Ovary (tissue), 9 donors: ENCODE measurements around the gene NRXN3. TPM values are rescaled to one million over a fixed set of nuclear protein-coding genes. Genes with fewer than 3 reads are reported as not detected.

Experiments
- DNase-seq, 5 donors: peaks; one replicate each; pipeline ENCODE4 v3.0.0-alpha.2; 2019 to 2020
- H3K27ac ChIP-seq, 2 donors: fragments of 200-600 bp; one replicate each; pipeline versions ENCODE4 v1.5.1 to v1.8.0; 2019 to 2022
- H3K27me3 ChIP-seq: fragments of 200-600 bp; one replicate; pipeline ENCODE4 v1.8.0; 2022
- H3K36me3 ChIP-seq: fragments of 200-600 bp; sonication (generic); one replicate; pipeline ENCODE4 v1.5.1; 2019
- H3K4me1 ChIP-seq: one replicate; pipeline ENCODE4 v1.8.1; 2013; ENCODE audit warnings: mild to moderate bottlenecking, moderate library complexity; ENCODE audit not compliant: insufficient read depth
- H3K4me3 ChIP-seq: fragments of 200-600 bp; sonication (generic); one replicate; pipeline ENCODE4 v1.5.1; 2017
- H3K9me3 ChIP-seq, 2 donors: fragments of 200-600 bp in 1 of 2; sonication (generic) in 1 of 2; one replicate each; pipeline versions ENCODE4 v1.5.1 to v1.8.1; 2013 to 2019; ENCODE audit warnings: mild to moderate bottlenecking in 1 of 2, moderate library complexity in 1 of 2
- EP300 ChIP-seq: sonication (generic); formaldehyde crosslinking; IDR thresholded peaks from one replicate; pipeline ENCODE4 v1.6.1; 2017; ENCODE audit warnings: antibody characterized with exemption
- POLR2A ChIP-seq: fragments of 450-650 bp; IDR thresholded peaks from one replicate; pipeline ENCODE4 v1.6.1; 2017; ENCODE audit warnings: antibody characterized with exemption, mild to moderate bottlenecking, moderate library complexity
- WGBS, 3 donors: extraction: QIAGEN DNeasy Blood & Tissue Kit in 1 of 3; methylation state at CpG; one replicate each; pipeline versions ENCODE4 v1.1.5 to v1.1.7; 2013 to 2017; 5-methylcytosine and 5-hydroxymethylcytosine counted together
- intact Hi-C, 4 donors: fragments of 100-400 bp; cut with DNase I; formaldehyde crosslinking; loops; one replicate each; pipeline versions ENCODE4 v1.11.0 to v1.15.1; 2022 to 2023
- polyA plus RNA-seq, 2 donors: library from polyadenylated mRNA; stranded (reverse); fragments of 200-250 nt in 1 of 2; fragments of 350-450 nt in 1 of 2; fragmentation: Illumina TruSeq in 1 of 2; extraction: RNeasy Lipid Tissue Mini Kit (QIAGEN cat#74804) in 1 of 2; gene quantifications; one replicate each; pipeline ENCODE4 v1.2.3, GENCODE V29; 2013 to 2014
- total RNA-seq, 7 donors: library from RNA; depleted of rRNA in 2 of 7; stranded (reverse); fragments of >200 nt in 2 of 7; fragmentation: NEBNext Ultra II Directional in 3 of 7; extraction: Animal tissue kit (Norgen Biotek cat#: 25700) in 3 of 7; gene quantifications; one replicate each; pipeline versions ENCODE4 v1.1.0 to v1.2.4, GENCODE V29; 2016 to 2023
- TF ChIP-seq, protein P1 (sequence below), 3 donors: fragments of 450-650 bp in 2 of 3; fragments of 200-600 bp in 1 of 3; IDR thresholded peaks; one replicate each; pipeline versions ENCODE4 v1.5.1 to v1.8.0; 2016 to 2022; ENCODE audit warnings: antibody characterized with exemption in 3 of 3, mild to moderate bottlenecking in 1 of 3
- donor health status: DM: no; HTN: no; CAD: no; lungs with moderate emphysema.
- donor health status: DM: no; HTN: no; CAD: no.
- donor health status: Bipolar disorder and iron deficiency.
- donor health status: DM: yes; HTN: yes; CAD: no.
- donor health status: DM: no; HTN: no; CAD: no.
- donor health status: DM: yes; HTN: yes; CAD: no.

Gene NRXN3
- total and polyA plus RNA-seq, 9 donors, result 0.28 to 6.2 (median 0.82) TPM

DNA sequence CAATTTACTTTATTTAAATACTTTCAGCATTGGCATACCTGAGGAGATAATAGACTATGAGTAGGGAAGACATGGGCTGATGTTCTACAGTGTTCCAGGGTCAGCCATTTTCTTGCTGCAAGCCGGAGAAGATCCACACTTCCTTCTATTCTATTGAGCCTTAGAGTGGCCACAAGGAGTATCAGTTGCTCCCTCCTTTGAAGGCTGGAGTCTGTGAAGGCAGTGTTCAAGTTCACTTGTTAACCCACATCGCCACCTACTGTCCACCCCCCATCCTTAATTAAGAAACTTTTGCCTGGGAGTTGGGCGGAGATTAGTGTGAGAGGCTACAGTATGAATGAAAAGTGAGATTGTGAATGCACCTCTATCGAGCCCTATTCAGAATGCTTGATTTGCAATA lies 666.6 kb downstream of the NRXN3 start:
- Histone ChIP-seq H3K27me3 (no peaks in the 10 kb centered on the region), H3K4me3 (no peak overlapping the region), H3K36me3 (no peaks in the 10 kb centered on the region), H3K4me1 (no peaks in the 10 kb centered on the region), H3K27ac (no peak overlapping the region), H3K9me3 (no peaks in the 10 kb centered on the region)
- intact Hi-C loops, result no loop called here
- TF ChIP-seq EP300, result no peak
- TF ChIP-seq, protein P1, sequence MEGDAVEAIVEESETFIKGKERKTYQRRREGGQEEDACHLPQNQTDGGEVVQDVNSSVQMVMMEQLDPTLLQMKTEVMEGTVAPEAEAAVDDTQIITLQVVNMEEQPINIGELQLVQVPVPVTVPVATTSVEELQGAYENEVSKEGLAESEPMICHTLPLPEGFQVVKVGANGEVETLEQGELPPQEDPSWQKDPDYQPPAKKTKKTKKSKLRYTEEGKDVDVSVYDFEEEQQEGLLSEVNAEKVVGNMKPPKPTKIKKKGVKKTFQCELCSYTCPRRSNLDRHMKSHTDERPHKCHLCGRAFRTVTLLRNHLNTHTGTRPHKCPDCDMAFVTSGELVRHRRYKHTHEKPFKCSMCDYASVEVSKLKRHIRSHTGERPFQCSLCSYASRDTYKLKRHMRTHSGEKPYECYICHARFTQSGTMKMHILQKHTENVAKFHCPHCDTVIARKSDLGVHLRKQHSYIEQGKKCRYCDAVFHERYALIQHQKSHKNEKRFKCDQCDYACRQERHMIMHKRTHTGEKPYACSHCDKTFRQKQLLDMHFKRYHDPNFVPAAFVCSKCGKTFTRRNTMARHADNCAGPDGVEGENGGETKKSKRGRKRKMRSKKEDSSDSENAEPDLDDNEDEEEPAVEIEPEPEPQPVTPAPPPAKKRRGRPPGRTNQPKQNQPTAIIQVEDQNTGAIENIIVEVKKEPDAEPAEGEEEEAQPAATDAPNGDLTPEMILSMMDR (IDR thresholded peaks at IDR 0.05), result no peak
- no peak for TF ChIP-seq POLR2A
- 5 to 22% (median 11%) methylated on average over 4 of the region's 4 CpGs for WGBS, 3 donors
- DNase-seq, result no peak

DNA sequence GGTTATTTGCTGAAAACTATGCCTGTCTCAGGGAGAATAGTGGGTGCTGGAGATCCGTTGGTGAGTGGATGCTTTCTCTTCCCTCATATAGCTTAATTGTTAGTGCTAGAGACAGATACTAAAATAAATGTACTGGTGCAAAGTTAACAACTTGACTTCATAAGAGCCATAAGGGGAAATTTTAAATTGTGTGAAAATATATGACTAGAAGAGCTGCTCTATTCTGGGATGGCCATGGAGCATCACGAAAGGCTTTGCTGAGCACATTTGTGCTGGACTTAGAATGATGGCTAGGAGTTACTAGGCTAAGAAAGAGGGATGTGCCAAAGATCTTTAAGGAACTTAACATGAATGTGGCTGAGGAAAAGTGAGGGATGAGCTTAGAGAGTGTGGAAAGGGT lies 668.8 kb downstream of the NRXN3 start:
- Histone ChIP-seq H3K27ac (no peak overlapping the region), H3K4me3 (no peak overlapping the region), H3K4me1 (no peaks in the 10 kb centered on the region), H3K9me3 (no peaks in the 10 kb centered on the region), H3K27me3 (no peaks in the 10 kb centered on the region), H3K36me3 (no peaks in the 10 kb centered on the region)
- WGBS, 3 donors, result 63 to 76% (median 67%) methylated on average over 2 of the region's 2 CpGs
- intact Hi-C loops, result no loop called here
- no peak for DNase-seq
- no peak for TF ChIP-seq POLR2A
- no peak for TF ChIP-seq EP300
- TF ChIP-seq, protein P1 (IDR thresholded peaks at IDR 0.05), result no peak

DNA sequence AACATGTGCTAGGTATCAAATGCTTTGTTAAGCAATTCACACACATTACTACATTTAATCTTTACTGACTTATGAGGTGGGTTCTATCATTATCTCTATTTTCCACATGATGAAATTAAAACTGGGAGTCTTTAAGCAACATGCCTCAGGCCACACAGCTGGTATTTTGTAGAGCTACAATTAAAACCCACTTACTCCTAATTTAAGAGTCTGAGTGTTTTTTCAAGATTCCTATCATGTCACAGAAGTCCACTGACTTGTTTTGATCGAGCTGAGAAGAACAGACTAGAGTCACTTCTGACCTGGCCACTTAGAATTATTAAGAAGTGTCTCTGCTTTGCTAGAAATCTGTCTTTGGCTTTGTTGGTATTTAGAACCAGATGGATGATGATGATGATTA lies 670.7 kb downstream of the NRXN3 start:
- no peaks in the 10 kb centered on the region for H3K36me3 ChIP-seq
- H3K4me1 ChIP-seq, result no peaks in the 10 kb centered on the region
- intact Hi-C loops, result no loop called here
- no peaks in the 10 kb centered on the region for H3K9me3 ChIP-seq
- H3K27ac ChIP-seq, result no peak overlapping the region
- no peak for TF ChIP-seq POLR2A
- TF ChIP-seq, protein P1 (IDR thresholded peaks at IDR 0.05), result no peak
- no peak for TF ChIP-seq EP300
- 31 to 41% (median 32%) methylated on average over 1 of the region's 1 CpG for WGBS, 3 donors
- no peak for DNase-seq
- no peaks in the 10 kb centered on the region for H3K27me3 ChIP-seq
- H3K4me3 ChIP-seq, result no peak overlapping the region

DNA sequence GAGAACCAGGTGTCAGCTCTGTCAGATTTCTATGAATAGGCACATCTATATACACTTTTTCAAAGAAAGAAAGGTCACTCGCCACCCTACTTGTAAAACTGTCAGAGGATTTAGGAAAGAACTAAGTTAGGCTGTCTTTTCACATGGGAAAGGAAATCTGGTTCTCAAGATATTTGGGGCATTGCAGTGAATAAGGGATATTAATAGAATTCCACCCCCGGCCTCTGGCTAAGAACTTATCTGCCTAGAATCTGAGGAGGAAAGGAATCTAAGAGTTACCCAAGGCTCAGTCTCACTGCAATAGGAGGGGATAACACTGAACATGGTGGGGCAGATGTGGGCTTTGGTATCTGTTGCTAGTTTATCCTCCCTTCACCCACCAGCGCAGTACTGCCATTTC lies 677.6 kb downstream of the NRXN3 start:
- H3K4me1 ChIP-seq, result no peaks in the 10 kb centered on the region
- TF ChIP-seq, protein P1 (IDR thresholded peaks at IDR 0.05), result no peak
- TF ChIP-seq POLR2A (no peak), EP300 (no peak)
- intact Hi-C loops, result no loop called here
- H3K9me3 ChIP-seq, result no peaks in the 10 kb centered on the region
- WGBS, 3 donors, result 77 to 86% (median 81%) methylated on average over 3 of the region's 3 CpGs
- H3K27ac ChIP-seq, result no peak overlapping the region
- H3K36me3 ChIP-seq, result no peaks in the 10 kb centered on the region
- no peak for DNase-seq
- H3K27me3 ChIP-seq, result no peaks in the 10 kb centered on the region
- H3K4me3 ChIP-seq, result no peak overlapping the region
